Fibroblast of skin of left quadriceps (primary cell): ENCODE measurements around the gene LGI1.
"Not testable (repeated sequence)": the region's sequence is repeated elsewhere in the genome, so short reads cannot be mapped to it uniquely, and the experiment has no call there.

Experiments used
- DNase-seq, 2 experiments: peaks; one replicate each; pipeline ENCODE4 v3.0.0-alpha.2; 2013; ENCODE audit warnings: low read depth in 2 of 2

Gene LGI1

GRCh38 chr10:93807371-93807770 is 49.6 kb downstream of the LGI1 start:
- DNase-seq, result no peak

- DNase-seq, result no peak
Observed at GRCh38 chr10:93812659-93813338, 55.1 kb downstream of the LGI1 start.

- no peak for DNase-seq
Observed at GRCh38 chr10:93813507-93814465, 56.0 kb downstream of the LGI1 start.

GRCh38 chr10:93815304-93816096 is 57.8 kb downstream of the LGI1 start:
- DNase-seq, result no peak

GRCh38 chr10:93816123-93816747 is 58.5 kb downstream of the LGI1 start:
- DNase-seq, result peak; percentile 58 to 69

- no peak for DNase-seq
Observed at GRCh38 chr10:93818086-93818485, 60.4 kb downstream of the LGI1 start.

- DNase-seq, result no peak
Observed at GRCh38 chr10:93819520-93819919, 61.8 kb downstream of the LGI1 start.

- no peak for DNase-seq
Observed at GRCh38 chr10:93820434-93820833, 62.7 kb downstream of the LGI1 start.

- DNase-seq, result no peak
Observed at GRCh38 chr10:93821051-93821772, 63.5 kb downstream of the LGI1 start.

- no peak for DNase-seq
Observed at GRCh38 chr10:93826355-93826754, 68.6 kb downstream of the LGI1 start.

- DNase-seq, result no peak
Observed at GRCh38 chr10:93827056-93827804, 69.5 kb downstream of the LGI1 start.

GRCh38 chr10:93831065-93831464 is 73.3 kb downstream of the LGI1 start:
- not testable (repeated sequence) for DNase-seq

GRCh38 chr10:93835770-93836169 is 78.0 kb downstream of the LGI1 start:
- no peak for DNase-seq

GRCh38 chr10:93837822-93838221 is 80.1 kb downstream of the LGI1 start:
- no peak for DNase-seq

- no peak for DNase-seq
Observed at GRCh38 chr10:93838278-93838677, 80.5 kb downstream of the LGI1 start.

- no peak for DNase-seq
Observed at GRCh38 chr10:93841961-93842360, 84.2 kb downstream of the LGI1 start.

- DNase-seq, result no peak
Observed at GRCh38 chr10:93844979-93845626, 87.4 kb downstream of the LGI1 start.
